Measurements from ENCODE around the gene BLZF1. TPM values are rescaled to one million over a fixed set of nuclear protein-coding genes. Genes with fewer than 3 reads are reported as not detected.
"Not testable (repeated sequence)": the region's sequence is repeated elsewhere in the genome, so short reads cannot be mapped to it uniquely, and the experiment has no call there.

BLZF1 gene
- polyA plus RNA-seq, 1 donor, result 22.5 TPM

DNA sequence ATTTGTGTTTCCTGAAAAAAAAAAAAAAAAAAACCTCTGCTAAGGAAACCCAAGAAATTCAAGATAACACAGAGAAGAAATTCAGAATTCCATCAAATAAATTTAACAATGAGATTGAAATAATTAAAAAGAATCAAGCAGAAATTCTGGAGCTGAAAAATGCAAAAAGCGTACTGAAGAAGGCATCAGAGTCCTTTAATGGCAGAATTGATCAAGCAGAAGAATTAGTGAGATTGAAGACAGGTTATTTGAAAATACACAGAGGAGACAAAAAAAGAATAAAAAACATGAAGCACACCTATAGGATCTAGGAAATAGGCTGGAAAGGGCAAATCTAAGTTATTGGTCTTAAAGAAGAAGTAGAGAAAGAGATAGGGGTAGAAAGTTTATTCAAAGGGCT, 38.6 kb upstream of the BLZF1 start:
- Histone ChIP-seq H3K4me1 (ENCODE audit: control insufficient read depth, insufficient read depth, low read length) (no peaks in the 10 kb centered on the region), H3K9me3 (ENCODE audit: control insufficient read depth, low read depth, low read length) (peaks cover 8% of the 10 kb centered on the region), H3K36me3 (ENCODE audit: control insufficient read depth, insufficient read depth, low read length) (no peaks in the 10 kb centered on the region), H3K4me3 (ENCODE audit: low read length) (no peak overlapping the region), H3K27me3 (ENCODE audit: control insufficient read depth, insufficient read depth, low read length) (no peaks in the 10 kb centered on the region), H3K27ac (ENCODE audit: low read length) (no peak overlapping the region)
- 100% methylated on average over 1 of the region's 1 CpG for WGBS (ENCODE audit: insufficient coverage, low lambda C conversion rate)
- DNase-seq, result no peak

DNA sequence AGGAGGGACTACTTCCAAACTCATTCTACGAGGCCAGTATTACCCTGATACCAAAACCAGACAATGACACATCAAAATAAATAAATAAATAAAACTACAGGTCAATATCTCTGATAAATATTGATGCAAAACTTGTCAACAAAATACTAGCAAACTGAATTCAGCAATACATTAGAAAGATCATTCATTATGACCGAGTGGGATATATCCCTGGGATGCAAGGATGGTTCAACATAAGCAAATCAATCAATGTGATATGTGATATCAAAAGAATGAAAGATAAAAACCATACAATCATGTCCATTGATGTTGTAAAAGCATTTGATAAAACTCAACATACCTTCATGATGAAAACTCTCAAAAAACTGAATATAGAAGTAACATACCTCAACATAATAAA, 37.1 kb upstream of the BLZF1 start:
- Histone ChIP-seq H3K9me3 (ENCODE audit: control insufficient read depth, low read depth, low read length) (peaks cover 8% of the 10 kb centered on the region), H3K36me3 (ENCODE audit: control insufficient read depth, insufficient read depth, low read length) (no peaks in the 10 kb centered on the region), H3K27ac (ENCODE audit: low read length) (no peak overlapping the region), H3K4me3 (ENCODE audit: low read length) (no peak overlapping the region), H3K4me1 (ENCODE audit: control insufficient read depth, insufficient read depth, low read length) (no peaks in the 10 kb centered on the region), H3K27me3 (ENCODE audit: control insufficient read depth, insufficient read depth, low read length) (no peaks in the 10 kb centered on the region)
- WGBS (ENCODE audit: insufficient coverage, low lambda C conversion rate), result 86% methylated on average over 1 of the region's 2 CpGs
- no peak for DNase-seq

DNA sequence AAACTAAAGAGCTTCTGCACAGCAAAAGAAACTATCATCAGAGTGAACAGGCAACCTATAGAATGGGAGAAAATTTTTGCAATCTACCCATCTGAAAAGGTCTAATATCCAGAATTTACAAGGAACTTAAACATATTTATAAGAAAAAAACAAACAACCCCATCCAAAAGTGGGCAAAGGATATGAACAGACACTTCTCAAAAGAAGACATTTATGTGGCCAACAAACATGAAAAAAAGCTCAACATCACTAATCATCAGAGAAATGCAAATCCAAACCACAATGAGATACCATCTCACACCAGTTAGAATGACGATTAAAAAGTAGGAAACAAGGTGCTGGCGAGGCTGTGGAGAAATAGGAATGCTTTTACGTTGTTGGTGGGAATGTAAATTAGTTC, 33.3 kb upstream of the BLZF1 start:
- H3K4me3 ChIP-seq (ENCODE audit: low read length); H3K36me3 ChIP-seq (ENCODE audit: control insufficient read depth, insufficient read depth, low read length); H3K9me3 ChIP-seq (ENCODE audit: control insufficient read depth, low read depth, low read length); H3K27me3 ChIP-seq (ENCODE audit: control insufficient read depth, insufficient read depth, low read length); H3K4me1 ChIP-seq (ENCODE audit: control insufficient read depth, insufficient read depth, low read length); DNase-seq; H3K27ac ChIP-seq (ENCODE audit: low read length): not testable (repeated sequence)
- no CpG with 5 or more reads among the region's 3 CpGs for WGBS (ENCODE audit: insufficient coverage, low lambda C conversion rate)

DNA sequence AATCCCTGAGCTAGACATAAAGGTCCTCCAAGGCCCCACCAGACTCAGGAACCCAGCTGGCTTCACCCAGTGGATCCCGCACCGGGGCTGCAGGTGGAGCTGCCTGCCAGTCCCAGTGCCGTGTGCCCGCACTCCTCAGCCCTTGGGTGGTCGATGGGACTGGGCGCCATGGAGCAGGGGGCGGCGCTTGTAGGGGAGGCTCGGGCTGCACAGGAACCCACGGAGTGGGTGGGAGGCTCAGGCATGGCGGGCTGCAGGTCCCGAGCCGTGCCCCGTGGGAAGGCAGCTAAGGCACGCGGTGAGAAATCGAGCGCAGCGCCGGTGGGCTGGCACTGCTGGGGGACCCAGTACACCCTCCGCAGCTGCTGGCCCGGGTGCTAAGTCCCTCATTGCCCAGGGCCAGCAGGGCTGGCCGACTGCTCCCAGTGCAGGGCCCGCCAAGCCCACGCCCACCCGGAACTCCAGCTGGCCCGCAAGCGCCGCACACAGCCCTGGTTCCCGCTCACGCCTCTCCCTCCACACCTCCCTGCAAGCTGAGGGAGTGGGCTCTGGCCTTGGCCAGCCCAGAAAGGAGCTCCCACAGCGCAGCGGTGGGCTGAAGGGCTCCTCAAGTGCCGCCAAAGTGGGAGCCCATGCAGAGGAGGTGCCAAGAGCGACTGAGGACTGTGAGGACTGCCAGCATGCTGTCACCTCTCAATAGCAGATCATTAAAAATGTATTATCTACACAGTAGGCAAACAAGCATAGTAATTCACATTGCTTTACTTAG, 30.9 kb upstream of the BLZF1 start:
- peaks cover 11% of the 10 kb centered on the region for H3K9me3 ChIP-seq (ENCODE audit: control insufficient read depth, low read depth, low read length)
- not testable (repeated sequence) for H3K36me3 ChIP-seq (ENCODE audit: control insufficient read depth, insufficient read depth, low read length); H3K4me3 ChIP-seq (ENCODE audit: low read length); H3K4me1 ChIP-seq (ENCODE audit: control insufficient read depth, insufficient read depth, low read length); DNase-seq; H3K27ac ChIP-seq (ENCODE audit: low read length); H3K27me3 ChIP-seq (ENCODE audit: control insufficient read depth, insufficient read depth, low read length)
- no CpG with 5 or more reads among the region's 35 CpGs for WGBS (ENCODE audit: insufficient coverage, low lambda C conversion rate)

DNA sequence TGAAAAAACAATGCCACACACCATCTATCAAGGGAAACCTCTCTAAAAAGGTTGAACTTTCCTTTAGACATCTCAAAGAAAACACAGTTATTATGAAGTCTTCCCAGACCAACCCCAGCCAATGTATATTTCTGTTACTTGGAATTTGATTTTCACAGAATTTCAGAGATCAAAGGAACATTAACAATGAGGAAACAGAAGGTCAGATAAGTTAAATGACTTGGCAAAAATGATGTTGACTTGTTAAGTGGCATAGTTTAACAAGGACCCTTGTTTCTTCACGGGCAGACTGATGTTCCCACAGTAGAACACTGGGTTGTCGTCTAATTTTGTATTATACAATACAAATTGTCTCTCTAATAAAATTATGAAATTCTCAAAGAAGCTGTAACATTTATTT, 29.4 kb upstream of the BLZF1 start:
- peaks cover 7% of the 10 kb centered on the region for H3K4me1 ChIP-seq (ENCODE audit: control insufficient read depth, insufficient read depth, low read length)
- no peak for DNase-seq
- H3K36me3 ChIP-seq (ENCODE audit: control insufficient read depth, insufficient read depth, low read length), result no peaks in the 10 kb centered on the region
- H3K9me3 ChIP-seq (ENCODE audit: control insufficient read depth, low read depth, low read length), result peaks cover 11% of the 10 kb centered on the region
- H3K27ac ChIP-seq (ENCODE audit: low read length), result no peak overlapping the region
- no peak overlapping the region for H3K4me3 ChIP-seq (ENCODE audit: low read length)
- H3K27me3 ChIP-seq (ENCODE audit: control insufficient read depth, insufficient read depth, low read length), result no peaks in the 10 kb centered on the region
- WGBS (ENCODE audit: insufficient coverage, low lambda C conversion rate), result no CpG with 5 or more reads among the region's 2 CpGs

DNA sequence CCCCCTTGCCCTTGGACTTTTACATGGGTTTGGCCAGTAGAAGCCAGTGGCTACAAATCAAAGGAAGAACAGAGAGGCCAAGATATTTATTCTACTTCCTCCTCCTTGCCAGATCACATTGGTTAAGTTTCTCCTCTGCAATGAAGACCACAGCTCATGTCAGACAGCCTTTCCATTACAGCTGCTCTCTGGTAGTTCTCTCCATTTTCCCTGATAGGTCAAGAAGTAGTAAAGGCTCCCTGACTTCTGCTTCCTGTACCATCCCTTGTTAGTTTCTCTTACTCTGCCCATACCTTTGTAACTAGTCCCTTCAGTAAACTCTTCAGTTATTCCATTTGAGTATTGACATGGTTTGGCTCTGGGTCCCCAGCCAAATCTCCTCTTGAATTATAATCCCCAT, 28.2 kb upstream of the BLZF1 start:
- Histone ChIP-seq H3K4me1 (ENCODE audit: control insufficient read depth, insufficient read depth, low read length) (peaks cover 13% of the 10 kb centered on the region), H3K9me3 (ENCODE audit: control insufficient read depth, low read depth, low read length) (peaks cover 11% of the 10 kb centered on the region), H3K27ac (ENCODE audit: low read length) (no peak overlapping the region), H3K4me3 (ENCODE audit: low read length) (no peak overlapping the region), H3K27me3 (ENCODE audit: control insufficient read depth, insufficient read depth, low read length) (no peaks in the 10 kb centered on the region), H3K36me3 (ENCODE audit: control insufficient read depth, insufficient read depth, low read length) (no peaks in the 10 kb centered on the region)
- no peak for DNase-seq

DNA sequence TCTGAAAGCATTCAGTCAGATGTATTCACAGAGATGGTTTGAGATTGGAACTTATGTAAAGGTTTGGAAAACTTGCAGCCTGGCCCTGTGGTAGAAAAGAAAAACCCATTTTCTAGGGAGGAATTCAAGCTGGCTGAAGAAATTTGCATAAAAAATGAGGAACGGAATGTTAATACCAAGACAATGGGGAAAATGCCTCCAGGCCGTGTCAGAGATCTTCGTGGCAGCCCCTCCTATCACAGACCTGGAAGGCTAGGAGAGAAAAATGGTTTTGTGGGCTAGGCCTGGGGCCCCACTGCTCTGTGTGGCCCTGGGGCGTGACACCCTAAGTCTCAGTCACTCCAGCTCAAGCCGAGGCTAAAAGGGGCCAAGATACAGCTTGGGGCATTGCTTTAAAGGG, 27.1 kb upstream of the BLZF1 start:
- no peaks in the 10 kb centered on the region for H3K27me3 ChIP-seq (ENCODE audit: control insufficient read depth, insufficient read depth, low read length)
- no peaks in the 10 kb centered on the region for H3K36me3 ChIP-seq (ENCODE audit: control insufficient read depth, insufficient read depth, low read length)
- DNase-seq, result no peak
- H3K27ac ChIP-seq (ENCODE audit: low read length), result no peak overlapping the region
- H3K9me3 ChIP-seq (ENCODE audit: control insufficient read depth, low read depth, low read length), result peaks cover 11% of the 10 kb centered on the region
- H3K4me3 ChIP-seq (ENCODE audit: low read length), result no peak overlapping the region
- WGBS (ENCODE audit: insufficient coverage, low lambda C conversion rate), result 100% methylated on average over 1 of the region's 5 CpGs
- peaks cover 14% of the 10 kb centered on the region for H3K4me1 ChIP-seq (ENCODE audit: control insufficient read depth, insufficient read depth, low read length)

DNA sequence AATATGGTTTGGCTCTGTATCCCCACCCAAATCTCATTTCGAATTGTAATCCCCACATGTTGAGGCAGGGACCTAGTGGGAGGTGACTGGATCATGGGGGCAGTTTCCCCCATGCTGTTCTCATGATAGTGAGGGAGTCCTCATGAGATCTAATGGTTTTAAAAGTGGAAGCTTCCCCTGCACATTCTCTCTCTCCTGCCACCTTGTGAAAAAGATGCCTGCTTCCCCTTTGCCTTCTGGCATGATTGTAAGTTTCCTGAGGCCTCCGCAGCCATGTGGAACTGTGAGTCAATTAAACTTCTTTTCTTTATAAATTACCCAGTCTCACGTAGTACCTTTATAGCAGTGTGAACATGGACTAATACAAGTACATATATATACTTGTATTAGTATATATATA, 25.9 kb upstream of the BLZF1 start:
- H3K36me3 ChIP-seq (ENCODE audit: control insufficient read depth, insufficient read depth, low read length); H3K27me3 ChIP-seq (ENCODE audit: control insufficient read depth, insufficient read depth, low read length); H3K4me3 ChIP-seq (ENCODE audit: low read length); H3K27ac ChIP-seq (ENCODE audit: low read length); DNase-seq; H3K9me3 ChIP-seq (ENCODE audit: control insufficient read depth, low read depth, low read length): not testable (repeated sequence)
- WGBS (ENCODE audit: insufficient coverage, low lambda C conversion rate), result no CpG with 5 or more reads among the region's 3 CpGs
- H3K4me1 ChIP-seq (ENCODE audit: control insufficient read depth, insufficient read depth, low read length), result peaks cover 26% of the 10 kb centered on the region

DNA sequence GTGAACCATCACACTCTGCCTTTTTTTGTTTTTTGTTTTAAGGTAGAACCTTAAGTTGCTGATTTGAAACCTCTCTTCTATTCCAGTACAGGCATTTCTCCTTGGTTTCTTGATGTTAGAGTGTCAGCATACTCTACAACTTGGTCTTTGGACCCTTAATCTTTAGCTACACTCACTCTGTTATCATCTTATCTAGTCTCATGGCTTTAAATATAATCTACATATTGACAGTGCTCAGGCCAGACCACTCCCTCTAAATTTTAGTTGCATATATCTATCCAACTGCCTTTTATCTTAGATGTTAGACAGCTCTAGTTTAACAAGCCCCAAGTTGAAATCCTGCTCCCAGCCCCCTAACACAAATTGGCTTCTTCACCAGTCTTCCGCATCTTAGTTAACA, 22.5 kb upstream of the BLZF1 start:
- peak overlapping the region; percentile 52 for H3K27ac ChIP-seq (ENCODE audit: low read length)
- peak in 1 of 2 donors; percentile 62 for DNase-seq
- no CpG with 5 or more reads among the region's 1 CpG for WGBS (ENCODE audit: insufficient coverage, low lambda C conversion rate)

DNA sequence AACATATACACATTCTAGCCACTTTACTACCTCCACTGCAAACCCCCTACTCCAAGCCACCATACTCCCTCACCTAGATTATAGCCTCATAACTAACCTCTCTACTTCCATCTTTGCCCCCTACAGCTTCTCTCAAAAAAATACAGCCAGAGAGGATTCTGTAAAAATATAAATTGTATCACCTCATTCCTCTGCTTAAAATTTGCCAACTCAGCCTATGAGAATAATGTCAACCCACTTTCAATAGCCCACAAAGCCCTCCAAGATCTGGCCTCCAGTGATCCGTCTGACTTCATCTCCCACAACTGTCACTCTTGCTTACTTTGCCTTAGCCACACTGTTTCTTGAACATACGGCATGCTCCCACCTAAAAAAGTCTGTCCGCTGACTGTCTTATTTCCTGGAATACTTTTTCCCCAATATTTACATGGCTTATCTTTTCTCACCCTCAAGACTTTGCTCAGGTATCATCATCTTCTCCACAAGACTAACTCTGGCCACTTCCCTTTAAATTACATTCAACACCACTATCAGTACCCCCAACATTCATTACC, 21.9 kb upstream of the BLZF1 start:
- H3K27ac ChIP-seq (ENCODE audit: low read length), result peak overlapping the region; percentile 52
- 68% methylated on average over 3 of the region's 3 CpGs for WGBS (ENCODE audit: insufficient coverage, low lambda C conversion rate)

More for the DNA sequence above, 22.5 kb upstream of the BLZF1 start:
- Histone ChIP-seq H3K4me3 (ENCODE audit: low read length) (no peak overlapping the region), H3K36me3 (ENCODE audit: control insufficient read depth, insufficient read depth, low read length) (no peaks in the 10 kb centered on the region), H3K27me3 (ENCODE audit: control insufficient read depth, insufficient read depth, low read length) (no peaks in the 10 kb centered on the region), H3K4me1 (ENCODE audit: control insufficient read depth, insufficient read depth, low read length) (peaks cover 31% of the 10 kb centered on the region), H3K9me3 (ENCODE audit: control insufficient read depth, low read depth, low read length) (peaks cover 6% of the 10 kb centered on the region)

More for the DNA sequence above, 21.9 kb upstream of the BLZF1 start:
- Histone ChIP-seq H3K36me3 (ENCODE audit: control insufficient read depth, insufficient read depth, low read length) (no peaks in the 10 kb centered on the region), H3K9me3 (ENCODE audit: control insufficient read depth, low read depth, low read length) (peaks cover 4% of the 10 kb centered on the region), H3K4me1 (ENCODE audit: control insufficient read depth, insufficient read depth, low read length) (peaks cover 31% of the 10 kb centered on the region), H3K4me3 (ENCODE audit: low read length) (no peak overlapping the region), H3K27me3 (ENCODE audit: control insufficient read depth, insufficient read depth, low read length) (no peaks in the 10 kb centered on the region)
- peak in 1 of 2 donors; percentile 45 for DNase-seq
